Colonic mucosa (tissue), 4 donors: ENCODE results near the gene PRKCE. TPM values are rescaled to one million over a fixed set of nuclear protein-coding genes. Genes with fewer than 3 reads are reported as not detected.
A peak's percentile ranks its signal among the peaks of the same experiment; 100 is the strongest.

Experiments
- DNase-seq: peaks from one replicate; pipeline ENCODE4 v3.0.0-alpha.2; 2020
- H3K27ac ChIP-seq: fragments of 200-600 bp; one replicate; pipeline ENCODE4 v1.8.0; 2021
- H3K27me3 ChIP-seq: fragments of 200-600 bp; one replicate; pipeline ENCODE4 v1.8.0; 2021
- H3K36me3 ChIP-seq: fragments of 200-600 bp; one replicate; pipeline ENCODE4 v1.8.0; 2021
- H3K4me1 ChIP-seq: fragments of 200-600 bp; one replicate; pipeline ENCODE4 v1.8.0; 2021; ENCODE audit warnings: mild to moderate bottlenecking
- H3K4me3 ChIP-seq: fragments of 200-600 bp; one replicate; pipeline ENCODE4 v1.8.0; 2021
- H3K9ac ChIP-seq, 2 donors: one replicate each; pipeline ENCODE4 v1.7.0; 2013; ENCODE audit warnings: control low read depth in 2 of 2, low read depth in 2 of 2, low read length in 2 of 2
- H3K9me3 ChIP-seq: fragments of 200-600 bp; one replicate; pipeline ENCODE4 v1.8.0; 2021
- CTCF ChIP-seq: fragments of 200-600 bp; IDR thresholded peaks from one replicate; pipeline ENCODE4 v1.8.0; 2022; ENCODE audit warnings: antibody characterized with exemption, mild to moderate bottlenecking
- intact Hi-C: fragments of 100-400 bp; cut with DNase I; formaldehyde crosslinking; loops from one replicate; pipeline ENCODE4 v1.14.1; 2022
- total RNA-seq, 2 donors: library from RNA; stranded (reverse); fragmentation: NEBNext Ultra II Directional in 1 of 2; extraction: Animal tissue kit (Norgen Biotek cat#: 25700) in 1 of 2; gene quantifications; one replicate each; pipeline ENCODE4 v1.2.1, GENCODE V29; 2021
- donor health status: healthy.
- donor health status: DM: no; HTN: no; CAD: no.
- donor health status: DM: no; HTN: no; CAD: no.

Gene PRKCE
- total RNA-seq, 2 donors from 2014 or later: 17.5 to 25.8 TPM

- no peak overlapping the region for H3K9ac ChIP-seq
- H3K4me1 ChIP-seq: peaks cover 15% of the 10 kb centered on the region
- no peak for DNase-seq
- intact Hi-C loops: no loop called here
- H3K27ac ChIP-seq: no peak overlapping the region
- H3K4me3 ChIP-seq: no peak overlapping the region
- H3K9me3 ChIP-seq: no peaks in the 10 kb centered on the region
- no peaks in the 10 kb centered on the region for H3K27me3 ChIP-seq
- TF ChIP-seq CTCF: no peak
- H3K36me3 ChIP-seq: no peaks in the 10 kb centered on the region
Measured at GRCh38 chr2:45988879-45989278, 337.4 kb downstream of the PRKCE start.

GRCh38 chr2:45990131-45990530 lies 338.7 kb downstream of the PRKCE start:
- no peak overlapping the region for H3K9ac ChIP-seq
- no peaks in the 10 kb centered on the region for H3K9me3 ChIP-seq
- intact Hi-C loops: no loop called here
- H3K36me3 ChIP-seq: no peaks in the 10 kb centered on the region
- H3K4me1 ChIP-seq: peaks cover 15% of the 10 kb centered on the region
- TF ChIP-seq CTCF: no peak
- no peaks in the 10 kb centered on the region for H3K27me3 ChIP-seq
- no peak overlapping the region for H3K4me3 ChIP-seq
- no peak for DNase-seq
- H3K27ac ChIP-seq: no peak overlapping the region

- TF ChIP-seq CTCF: no peak
- Histone ChIP-seq H3K4me1 (peaks cover 15% of the 10 kb centered on the region), H3K4me3 (no peak overlapping the region), H3K27me3 (no peaks in the 10 kb centered on the region), H3K36me3 (no peaks in the 10 kb centered on the region), H3K9me3 (no peaks in the 10 kb centered on the region), H3K9ac (peak overlapping the region in 1 of 2 donors; percentile 66), H3K27ac (peak overlapping the region; percentile 55)
- intact Hi-C loops: no loop called here
- peak; percentile 84 for DNase-seq
Measured at GRCh38 chr2:45992021-45992740, 340.7 kb downstream of the PRKCE start.

- no peak overlapping the region for H3K4me3 ChIP-seq
- intact Hi-C loops: no loop called here
- no peaks in the 10 kb centered on the region for H3K27me3 ChIP-seq
- H3K36me3 ChIP-seq: no peaks in the 10 kb centered on the region
- peak overlapping the region in 1 of 2 donors; percentile 66 for H3K9ac ChIP-seq
- H3K9me3 ChIP-seq: no peaks in the 10 kb centered on the region
- no peak for DNase-seq
- TF ChIP-seq CTCF: no peak
- H3K27ac ChIP-seq: peak overlapping the region; percentile 55
- H3K4me1 ChIP-seq: peaks cover 12% of the 10 kb centered on the region
Measured at GRCh38 chr2:45992741-45993475, 341.4 kb downstream of the PRKCE start.

GRCh38 chr2:45993476-45993991 lies 342.1 kb downstream of the PRKCE start:
- H3K36me3 ChIP-seq: no peaks in the 10 kb centered on the region
- TF ChIP-seq CTCF: peak; percentile 69
- H3K9ac ChIP-seq: no peak overlapping the region
- H3K4me3 ChIP-seq: no peak overlapping the region
- no peaks in the 10 kb centered on the region for H3K9me3 ChIP-seq
- intact Hi-C loops: no loop called here
- peak; percentile 84 for DNase-seq
- no peaks in the 10 kb centered on the region for H3K27me3 ChIP-seq
- no peak overlapping the region for H3K27ac ChIP-seq
- H3K4me1 ChIP-seq: peaks cover 10% of the 10 kb centered on the region
